Measurements from ENCODE around the gene KAT8. TPM values are rescaled to one million over a fixed set of nuclear protein-coding genes. Genes with fewer than 3 reads are reported as not detected.
A peak's percentile ranks its signal among the peaks of the same experiment; 100 is the strongest.

KAT8 gene
- total and polyA plus RNA-seq, 4 donors, result 15.9 to 37.4 (median 19.6) TPM

DNA sequence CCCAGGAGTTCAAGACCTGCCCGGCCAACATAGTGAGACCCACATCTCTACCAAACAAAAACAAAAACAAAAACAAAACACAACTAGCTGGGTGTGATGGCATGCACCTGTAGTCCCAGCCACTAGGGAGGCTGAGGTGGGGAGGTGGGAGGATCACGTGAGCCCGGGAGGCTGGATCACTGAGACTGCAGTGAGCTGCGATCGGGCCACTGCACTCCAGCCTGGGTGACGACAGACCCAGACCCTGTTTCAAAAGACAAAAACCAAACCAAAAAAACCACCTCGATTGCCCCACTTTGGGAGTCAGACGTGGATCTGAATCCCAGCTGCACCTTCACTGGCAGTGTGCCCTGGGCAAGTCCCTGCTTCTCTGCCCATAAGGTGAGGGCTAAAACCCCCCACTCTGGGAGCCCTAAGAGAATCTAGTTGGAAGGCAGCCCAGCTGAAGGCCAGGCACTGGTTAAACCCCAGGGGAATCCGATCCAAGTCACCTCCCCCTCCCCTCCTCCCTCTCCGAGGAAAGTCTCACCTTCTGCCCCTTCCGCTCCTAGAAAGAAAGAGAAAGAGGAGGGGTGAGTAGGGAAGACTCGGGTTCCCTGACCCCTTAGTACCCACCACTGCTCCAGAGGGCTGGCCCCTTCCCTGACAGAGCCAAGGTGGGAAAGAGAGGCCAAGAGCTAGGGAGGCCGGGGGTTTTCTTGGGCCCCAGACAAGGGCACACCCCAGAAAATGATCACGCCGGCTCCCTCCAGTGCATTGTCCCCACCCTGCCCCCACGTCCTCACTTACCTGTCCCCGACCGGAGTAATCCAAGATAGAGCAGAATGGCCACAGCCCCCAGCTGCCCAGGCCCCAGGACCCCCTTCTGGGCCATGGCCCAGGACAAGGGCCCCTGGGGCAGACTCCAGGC lies 17.4 kb downstream of the KAT8 start:
- H3K4me1 ChIP-seq (ENCODE audit: control insufficient read depth in 4 of 4, insufficient read depth in 4 of 4, low read length in 3 of 4), result peaks cover 0 to 18% (median 5%) of the 10 kb centered on the region in 4 donors
- WGBS, result 27% methylated on average over 18 of the region's 18 CpGs

GRCh38 chr16:31135535-31136286 lies 18.2 kb downstream of the KAT8 start, which contains the start of gene PRSS8:
TSS of gene PRSS8 (minus strand) at chr16:31135727. CDS start at chr16:31135498, 229 bp downstream.
- no peaks in the 10 kb centered on the region for H3K27me3 ChIP-seq (ENCODE audit: control insufficient read depth in 4 of 4, insufficient read depth in 4 of 4, low read length in 3 of 4)
- peak within 1 kb of the TSS; percentile 13 to 21 for H3K9ac ChIP-seq (ENCODE audit: low read depth in 1 of 2, low read length in 2 of 2)
- TF ChIP-seq, protein P1, sequence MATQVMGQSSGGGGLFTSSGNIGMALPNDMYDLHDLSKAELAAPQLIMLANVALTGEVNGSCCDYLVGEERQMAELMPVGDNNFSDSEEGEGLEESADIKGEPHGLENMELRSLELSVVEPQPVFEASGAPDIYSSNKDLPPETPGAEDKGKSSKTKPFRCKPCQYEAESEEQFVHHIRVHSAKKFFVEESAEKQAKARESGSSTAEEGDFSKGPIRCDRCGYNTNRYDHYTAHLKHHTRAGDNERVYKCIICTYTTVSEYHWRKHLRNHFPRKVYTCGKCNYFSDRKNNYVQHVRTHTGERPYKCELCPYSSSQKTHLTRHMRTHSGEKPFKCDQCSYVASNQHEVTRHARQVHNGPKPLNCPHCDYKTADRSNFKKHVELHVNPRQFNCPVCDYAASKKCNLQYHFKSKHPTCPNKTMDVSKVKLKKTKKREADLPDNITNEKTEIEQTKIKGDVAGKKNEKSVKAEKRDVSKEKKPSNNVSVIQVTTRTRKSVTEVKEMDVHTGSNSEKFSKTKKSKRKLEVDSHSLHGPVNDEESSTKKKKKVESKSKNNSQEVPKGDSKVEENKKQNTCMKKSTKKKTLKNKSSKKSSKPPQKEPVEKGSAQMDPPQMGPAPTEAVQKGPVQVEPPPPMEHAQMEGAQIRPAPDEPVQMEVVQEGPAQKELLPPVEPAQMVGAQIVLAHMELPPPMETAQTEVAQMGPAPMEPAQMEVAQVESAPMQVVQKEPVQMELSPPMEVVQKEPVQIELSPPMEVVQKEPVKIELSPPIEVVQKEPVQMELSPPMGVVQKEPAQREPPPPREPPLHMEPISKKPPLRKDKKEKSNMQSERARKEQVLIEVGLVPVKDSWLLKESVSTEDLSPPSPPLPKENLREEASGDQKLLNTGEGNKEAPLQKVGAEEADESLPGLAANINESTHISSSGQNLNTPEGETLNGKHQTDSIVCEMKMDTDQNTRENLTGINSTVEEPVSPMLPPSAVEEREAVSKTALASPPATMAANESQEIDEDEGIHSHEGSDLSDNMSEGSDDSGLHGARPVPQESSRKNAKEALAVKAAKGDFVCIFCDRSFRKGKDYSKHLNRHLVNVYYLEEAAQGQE (IDR thresholded peaks at IDR 0.05), result no peak
- TF ChIP-seq RXRA (IDR thresholded peaks at IDR 0.05) (no peak), GABPA (IDR thresholded peaks at IDR 0.05 in 1 of 2, conservative IDR thresholded peaks at IDR 0.05 in 1 of 2) (no peak), SP1 (IDR thresholded peaks at IDR 0.05) (no peak), FOXA1 (IDR thresholded peaks at IDR 0.05) (no peak), NR2F2 (IDR thresholded peaks at IDR 0.05) (no peak), FOXA2 (IDR thresholded peaks at IDR 0.05) (no peak), EGR1 (IDR thresholded peaks at IDR 0.05; ENCODE audit: low read depth in 2 of 2) (no peak), HNF4A (conservative IDR thresholded peaks at IDR 0.05) (no peak)
- TF ChIP-seq, protein P2, sequence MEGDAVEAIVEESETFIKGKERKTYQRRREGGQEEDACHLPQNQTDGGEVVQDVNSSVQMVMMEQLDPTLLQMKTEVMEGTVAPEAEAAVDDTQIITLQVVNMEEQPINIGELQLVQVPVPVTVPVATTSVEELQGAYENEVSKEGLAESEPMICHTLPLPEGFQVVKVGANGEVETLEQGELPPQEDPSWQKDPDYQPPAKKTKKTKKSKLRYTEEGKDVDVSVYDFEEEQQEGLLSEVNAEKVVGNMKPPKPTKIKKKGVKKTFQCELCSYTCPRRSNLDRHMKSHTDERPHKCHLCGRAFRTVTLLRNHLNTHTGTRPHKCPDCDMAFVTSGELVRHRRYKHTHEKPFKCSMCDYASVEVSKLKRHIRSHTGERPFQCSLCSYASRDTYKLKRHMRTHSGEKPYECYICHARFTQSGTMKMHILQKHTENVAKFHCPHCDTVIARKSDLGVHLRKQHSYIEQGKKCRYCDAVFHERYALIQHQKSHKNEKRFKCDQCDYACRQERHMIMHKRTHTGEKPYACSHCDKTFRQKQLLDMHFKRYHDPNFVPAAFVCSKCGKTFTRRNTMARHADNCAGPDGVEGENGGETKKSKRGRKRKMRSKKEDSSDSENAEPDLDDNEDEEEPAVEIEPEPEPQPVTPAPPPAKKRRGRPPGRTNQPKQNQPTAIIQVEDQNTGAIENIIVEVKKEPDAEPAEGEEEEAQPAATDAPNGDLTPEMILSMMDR (IDR thresholded peaks at IDR 0.05; ENCODE audit: low read depth, low read length, missing input control), result no peak
- peak; percentile 62 for DNase-seq (ENCODE audit: low spot score)
- 38% methylated on average over 22 of the region's 22 CpGs for WGBS
- peaks cover 5 to 24% (median 10%) of the 10 kb centered on the region in 4 donors for H3K4me1 ChIP-seq (ENCODE audit: control insufficient read depth in 4 of 4, insufficient read depth in 4 of 4, low read length in 3 of 4)
- no peaks in the 10 kb centered on the region for H3K9me3 ChIP-seq (ENCODE audit: control insufficient read depth in 4 of 4, low read length in 3 of 4)
- H3K27ac ChIP-seq (ENCODE audit: low read depth in 1 of 2, low read length in 2 of 2), result peak within 1 kb of the TSS; percentile 53 to 74
- peaks cover 7 to 17% (median 8%) of the 10 kb centered on the region in 4 donors for H3K36me3 ChIP-seq (ENCODE audit: control insufficient read depth in 4 of 4, insufficient read depth in 3 of 4, low read depth in 1 of 4, low read length in 3 of 4)
- H3K4me3 ChIP-seq (ENCODE audit: low read depth in 1 of 3, low read length in 3 of 3), result peak within 1 kb of the TSS; percentile 37 to 62 (median 42)

More for the DNA sequence above, 17.4 kb downstream of the KAT8 start:
- DNase-seq (ENCODE audit: low spot score), result no peak
- Histone ChIP-seq H3K36me3 (ENCODE audit: control insufficient read depth in 4 of 4, insufficient read depth in 3 of 4, low read depth in 1 of 4, low read length in 3 of 4) (peaks cover 8 to 22% (median 11%) of the 10 kb centered on the region in 4 donors), H3K4me3 (ENCODE audit: low read depth in 1 of 3, low read length in 3 of 3) (peak overlapping the region; percentile 37 to 62 (median 42)), H3K27me3 (ENCODE audit: control insufficient read depth in 4 of 4, insufficient read depth in 4 of 4, low read length in 3 of 4) (no peaks in the 10 kb centered on the region), H3K9ac (ENCODE audit: low read depth in 1 of 2, low read length in 2 of 2) (peak overlapping the region; percentile 13 to 21), H3K9me3 (ENCODE audit: control insufficient read depth in 4 of 4, low read length in 3 of 4) (no peaks in the 10 kb centered on the region), H3K27ac (ENCODE audit: low read depth in 1 of 2, low read length in 2 of 2) (peak overlapping the region; percentile 53 to 74)
- TF ChIP-seq HNF4A (conservative IDR thresholded peaks at IDR 0.05) (peak in 1 of 2 donors; percentile 29), YY1 (IDR thresholded peaks at IDR 0.05) (no peak), RAD21 (IDR thresholded peaks at IDR 0.05) (no peak), TAF1 (conservative IDR thresholded peaks at IDR 0.05) (peak; percentile 30), RXRA (IDR thresholded peaks at IDR 0.05) (peak in 1 of 2 donors; percentile 34)
- TF ChIP-seq, protein P3, sequence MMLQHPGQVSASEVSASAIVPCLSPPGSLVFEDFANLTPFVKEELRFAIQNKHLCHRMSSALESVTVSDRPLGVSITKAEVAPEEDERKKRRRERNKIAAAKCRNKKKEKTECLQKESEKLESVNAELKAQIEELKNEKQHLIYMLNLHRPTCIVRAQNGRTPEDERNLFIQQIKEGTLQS (IDR thresholded peaks at IDR 0.05), result no peak
